ENCODE results near the gene EZR. TPM values are rescaled to one million over a fixed set of nuclear protein-coding genes. Genes with fewer than 3 reads are reported as not detected.

EZR gene
- total RNA-seq: 110 and 172 TPM in 2 replicates

GRCh38 chr6:158819213-158819976 lies at the start of gene EZR:
Gene EZR (minus strand): TSS chr6:158819368. CDS start chr6:158818093, 1,275 bp downstream.
- DNase-seq (ENCODE audit: low read depth, low spot score): no peak

GRCh38 chr6:158868122-158868480 lies 48.9 kb upstream of the EZR start:
- no peak for DNase-seq (ENCODE audit: low read depth, low spot score)

DNA sequence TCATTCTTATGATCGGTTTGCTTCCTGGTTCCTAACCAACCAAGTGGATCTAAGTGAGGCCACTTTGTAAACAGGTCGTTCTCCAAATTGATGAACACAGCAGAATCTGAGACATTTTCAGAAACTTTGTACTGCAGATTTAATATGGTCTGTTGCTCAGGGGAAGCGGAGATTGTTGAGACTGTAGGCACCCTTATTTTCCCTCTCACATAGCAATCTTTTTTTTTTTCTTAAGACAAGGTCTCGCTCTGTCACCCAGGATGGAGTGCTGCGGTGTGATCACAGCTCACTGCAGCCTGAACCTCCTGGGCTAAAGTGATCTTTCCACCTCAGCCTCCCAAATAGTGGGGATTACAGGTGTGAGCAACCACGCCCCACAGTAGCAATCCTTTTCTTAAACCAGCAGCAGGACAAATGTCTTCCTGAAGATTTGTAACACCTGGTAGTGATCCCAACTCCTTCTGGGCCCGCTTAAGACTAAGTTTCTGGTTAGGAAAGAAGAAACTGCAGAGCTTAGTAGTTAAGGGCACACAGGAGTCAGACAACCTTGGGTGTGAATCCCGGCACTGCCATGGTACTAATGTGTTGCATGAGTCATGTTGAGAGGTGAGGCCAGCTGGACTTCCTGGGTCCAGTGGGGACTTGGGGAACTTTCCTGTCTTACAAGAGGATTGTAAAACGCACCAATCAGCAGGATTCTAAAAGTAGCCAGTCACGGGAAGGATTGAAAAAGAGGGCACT lies 48.4 kb upstream of the EZR start:
- no peak for DNase-seq (ENCODE audit: low read depth, low spot score)

GRCh38 chr6:158865769-158866168 lies 46.6 kb upstream of the EZR start:
- DNase-seq (ENCODE audit: low read depth, low spot score): no peak

GRCh38 chr6:158863646-158864045 lies 44.5 kb upstream of the EZR start:
- no peak for DNase-seq (ENCODE audit: low read depth, low spot score)

- no peak for DNase-seq (ENCODE audit: low read depth, low spot score)
Observed at GRCh38 chr6:158861686-158862381, 42.7 kb upstream of the EZR start.

- no peak for DNase-seq (ENCODE audit: low read depth, low spot score)
Observed at GRCh38 chr6:158860279-158860865, 41.2 kb upstream of the EZR start.

DNA sequence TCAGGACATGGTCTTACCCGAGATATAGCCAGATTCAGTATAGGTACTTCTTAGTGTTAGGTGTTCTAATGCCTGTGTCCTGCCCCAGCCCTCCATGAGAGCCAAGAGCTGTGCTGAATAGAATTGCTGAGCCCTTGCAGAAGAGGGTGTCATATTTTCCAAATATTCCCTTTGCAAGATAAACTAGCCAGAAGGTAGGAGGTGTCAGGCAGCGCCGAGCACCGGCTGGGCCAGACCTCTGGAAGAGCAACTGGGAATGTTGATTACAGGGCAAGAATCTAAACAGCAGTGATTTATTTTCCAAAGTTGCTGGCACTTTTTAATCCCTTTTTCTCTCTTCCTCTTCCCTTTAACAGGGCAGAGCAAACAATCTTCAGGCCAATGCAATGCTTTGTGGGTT lies 37.1 kb upstream of the EZR start:
- no peak for DNase-seq (ENCODE audit: low read depth, low spot score)

DNA sequence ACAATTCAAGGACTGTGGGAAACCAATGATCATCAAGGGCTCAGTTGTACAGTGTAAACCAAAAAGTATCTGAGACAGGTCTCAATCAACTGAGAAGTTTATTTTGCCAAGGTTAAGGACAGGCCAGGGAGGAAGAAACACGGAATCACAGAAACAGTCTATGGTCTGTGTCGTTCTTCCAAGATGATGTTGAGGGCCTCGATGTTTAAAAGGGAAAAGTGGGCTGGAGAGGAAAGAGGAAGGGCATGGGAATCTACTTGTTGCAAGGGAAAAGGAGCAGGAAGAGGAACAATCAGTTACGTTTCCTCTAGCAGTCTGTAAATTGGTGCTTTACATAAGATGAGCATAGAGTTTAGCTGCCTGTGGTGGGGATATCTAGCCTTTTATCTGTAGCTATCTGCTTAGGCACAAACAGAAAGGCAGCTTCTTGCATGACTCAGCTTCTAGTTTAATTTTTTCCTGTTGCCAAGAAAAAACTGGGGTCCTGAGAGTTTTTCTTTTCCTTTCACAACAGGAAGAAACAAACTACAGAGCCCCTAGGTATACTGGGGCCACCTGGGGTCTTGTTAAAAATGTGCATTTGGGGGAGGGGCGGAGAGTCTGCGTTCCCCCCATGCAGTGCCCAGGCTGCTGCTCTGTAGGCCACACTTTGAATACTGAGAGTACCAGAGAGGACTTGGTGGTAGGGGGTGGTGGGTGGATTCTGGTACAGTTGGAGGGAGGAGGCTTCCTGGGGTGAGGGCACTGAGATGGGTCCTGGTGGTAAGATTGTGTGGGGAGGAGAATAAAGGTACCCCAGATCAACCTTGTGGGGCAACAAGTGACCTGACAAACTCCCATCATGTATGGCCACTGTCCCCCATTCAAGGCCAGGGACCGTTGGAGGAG lies 35.3 kb upstream of the EZR start:
- no peak for DNase-seq (ENCODE audit: low read depth, low spot score)

GRCh38 chr6:158853880-158854213 lies 34.7 kb upstream of the EZR start:
- no peak for DNase-seq (ENCODE audit: low read depth, low spot score)

- DNase-seq (ENCODE audit: low read depth, low spot score): no peak
Observed at GRCh38 chr6:158853072-158853879, 34.1 kb upstream of the EZR start.

GRCh38 chr6:158852312-158853071 lies 33.3 kb upstream of the EZR start:
- DNase-seq (ENCODE audit: low read depth, low spot score): no peak

DNA sequence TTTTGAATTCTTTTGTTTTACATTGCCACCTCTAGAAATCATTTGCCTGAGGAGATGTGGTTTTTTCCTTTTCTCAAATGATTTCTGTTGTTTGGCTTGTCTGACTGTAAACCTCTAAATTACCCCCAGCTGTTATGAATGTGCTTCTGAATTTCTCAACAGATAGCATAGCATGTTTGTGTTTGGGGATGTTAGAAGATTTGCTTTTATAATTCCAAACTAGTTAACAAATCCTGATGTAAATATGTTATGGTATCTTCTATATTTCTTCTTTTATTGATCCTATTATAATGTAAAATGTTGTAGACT lies 31.6 kb upstream of the EZR start:
- DNase-seq (ENCODE audit: low read depth, low spot score): no peak

DNA sequence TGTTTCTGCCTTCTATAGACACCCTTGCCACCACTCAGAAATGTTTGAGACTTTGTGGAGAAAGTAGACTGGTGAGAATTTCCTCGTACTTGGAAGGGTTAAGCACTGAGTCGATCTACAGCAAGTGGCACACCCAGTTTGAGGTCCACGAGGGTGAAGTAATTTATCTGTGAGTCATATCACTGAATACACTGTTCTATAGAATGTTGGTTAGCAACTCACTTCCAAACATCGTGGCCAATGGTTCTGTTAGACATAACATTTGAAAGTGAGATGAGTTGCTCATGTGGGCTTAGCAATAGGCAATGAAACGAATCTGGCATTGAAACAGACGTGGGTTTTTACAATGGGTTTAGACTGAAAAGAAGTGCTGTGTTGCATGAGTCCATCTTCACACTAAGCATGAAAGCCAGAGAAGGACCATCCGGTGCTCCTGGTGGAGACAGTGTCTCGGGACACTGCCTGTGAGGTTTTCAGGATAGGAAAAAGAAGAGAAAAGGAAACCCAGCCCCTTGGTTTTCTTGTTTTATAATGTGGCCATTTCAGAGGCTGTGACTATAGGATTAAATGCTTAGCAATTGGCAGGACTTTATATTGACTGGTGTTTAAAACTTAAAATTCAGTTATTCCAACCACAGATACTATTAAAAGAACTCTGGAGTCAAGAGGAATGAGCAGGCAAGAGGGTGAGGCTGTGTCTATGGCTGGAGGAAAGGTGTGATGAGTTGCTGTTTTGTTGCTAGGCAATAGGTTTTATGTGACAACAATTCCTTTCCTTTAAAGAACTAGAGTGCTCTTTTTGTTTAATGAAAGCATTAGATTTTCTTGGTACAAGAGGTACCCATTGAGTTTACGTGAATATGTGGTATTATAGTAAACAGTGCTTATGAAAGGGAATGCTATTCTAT lies 31.0 kb upstream of the EZR start:
- DNase-seq (ENCODE audit: low read depth, low spot score): peak; percentile 19

GRCh38 chr6:158848490-158848895 lies 29.3 kb upstream of the EZR start:
- DNase-seq (ENCODE audit: low read depth, low spot score): no peak

DNA sequence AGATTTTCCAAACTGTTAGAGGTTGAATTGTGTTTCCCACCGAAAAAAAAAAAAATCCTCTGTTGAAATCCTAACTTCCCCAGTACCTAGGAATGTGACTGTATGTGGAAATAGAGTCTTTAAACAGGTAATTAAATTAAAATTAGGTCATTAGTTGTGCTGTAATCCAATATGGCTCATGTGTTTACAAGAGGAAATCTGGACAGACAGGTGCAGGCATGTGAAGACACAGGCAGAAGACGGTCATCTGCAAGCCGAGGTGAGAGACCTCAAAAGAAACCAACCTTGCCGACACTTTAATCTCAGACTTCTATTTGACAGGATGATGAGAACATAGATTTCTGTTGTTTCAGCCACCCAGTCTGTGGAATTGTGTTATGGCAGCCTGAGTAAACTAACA lies 28.6 kb upstream of the EZR start:
- no peak for DNase-seq (ENCODE audit: low read depth, low spot score)

DNA sequence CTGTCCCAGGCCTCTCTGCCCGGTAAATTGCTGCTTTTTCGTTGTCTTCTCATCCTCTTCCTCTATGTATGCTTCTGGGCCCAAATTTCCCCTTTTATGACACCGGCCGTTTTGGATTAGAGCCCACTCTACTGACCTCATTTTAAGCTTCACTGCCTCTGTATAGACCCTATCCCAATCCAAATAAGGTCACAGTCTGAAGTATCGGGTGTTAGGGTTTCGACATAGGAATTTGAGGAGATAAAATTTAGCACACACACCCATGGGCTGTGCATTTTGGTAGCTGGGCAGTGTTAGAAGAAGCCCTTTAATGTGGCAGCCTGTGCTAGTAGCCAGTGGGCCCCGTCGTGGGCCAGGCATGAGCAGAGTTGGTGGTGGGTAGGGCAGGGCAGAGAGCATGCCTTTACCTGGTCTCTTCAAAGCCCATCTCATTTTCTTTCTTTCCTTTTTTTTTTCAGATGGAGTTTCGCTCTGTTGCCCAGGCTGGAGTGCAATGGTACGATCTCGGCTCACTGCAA lies 27.9 kb upstream of the EZR start:
- no peak for DNase-seq (ENCODE audit: low read depth, low spot score)
